Activated CD4-positive, alpha-beta memory T cell treated with anti-CD3 and anti-CD28 coated beads for 36 hours (primary cell): ENCODE measurements around the gene ATRNL1. TPM values are rescaled to one million over a fixed set of nuclear protein-coding genes. Genes with fewer than 3 reads are reported as not detected.
A peak's percentile ranks its signal among the peaks of the same experiment; 100 is the strongest.

Experiments
- CTCF ChIA-PET: fragments of 350-600 bp; sonication (Branson Sonifier 250); formaldehyde crosslinking; loops from one replicate; lab custom pipeline; 2021; ENCODE audit warnings: antibody characterized with exemption, inconsistent platforms; lab: Charles Lee
- POLR2A ChIA-PET: fragments of 350-600 bp; sonication (Branson Sonifier 250); formaldehyde crosslinking; loops from one replicate; lab custom pipeline; 2021; ENCODE audit warnings: antibody characterized with exemption; lab: Charles Lee
- DNase-seq: peaks from one replicate; pipeline ENCODE4 v3.0.0-alpha.2; 2020
- H3K27ac Mint-ChIP-seq: one replicate; pipeline ENCODE4 v1.8.0; 2021; ENCODE audit warnings: mixed read lengths
- H3K27me3 Mint-ChIP-seq: one replicate; pipeline ENCODE4 v1.8.0; 2021; ENCODE audit warnings: mixed read lengths
- H3K36me3 Mint-ChIP-seq: one replicate; pipeline ENCODE4 v1.8.0; 2021; ENCODE audit warnings: mixed read lengths
- H3K4me1 Mint-ChIP-seq: one replicate; pipeline ENCODE4 v1.8.0; 2021; ENCODE audit warnings: low read depth, mixed read lengths
- H3K4me3 Mint-ChIP-seq: one replicate; pipeline ENCODE4 v1.8.0; 2021; ENCODE audit warnings: mild to moderate bottlenecking, mixed read lengths
- H3K9me3 Mint-ChIP-seq: one replicate; pipeline ENCODE4 v1.8.0; 2021; ENCODE audit warnings: mixed read lengths
- intact Hi-C: fragments of 100-400 bp; cut with micrococcal nuclease; formaldehyde crosslinking; loops from one replicate; pipeline ENCODE4 v1.15.1; 2023
- total RNA-seq, 2 experiments: library from RNA; stranded (reverse); gene quantifications; one replicate each; pipeline ENCODE4 v1.2.3, GENCODE V29; 2021

ATRNL1 gene
- total RNA-seq, 2 experiments from 2014 or later: 0.12 to 0.17 TPM

DNA sequence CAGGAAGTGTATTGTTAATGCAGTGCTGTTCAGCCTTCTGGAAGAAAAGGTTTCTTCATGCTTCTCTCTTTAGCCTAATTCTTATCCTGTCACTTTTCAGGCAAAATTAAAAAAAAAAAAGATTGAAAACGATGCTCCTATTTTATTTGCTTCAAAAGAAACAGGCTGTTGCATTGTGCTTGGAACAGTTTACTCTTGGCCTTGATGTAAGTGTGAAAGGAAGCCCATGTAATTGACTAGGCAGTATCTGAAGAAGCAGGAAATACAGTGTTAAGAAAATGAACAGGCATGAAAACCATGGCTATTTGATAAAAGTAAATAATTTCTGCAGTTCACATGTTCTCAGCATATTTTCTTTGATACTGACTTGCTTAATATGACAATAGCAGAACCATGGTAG is 40.4 kb upstream of the ATRNL1 start:
- Mint-ChIP-seq H3K36me3 (no peaks in the 10 kb centered on the region), H3K4me3 (no peak overlapping the region), H3K9me3 (no peaks in the 10 kb centered on the region), H3K4me1 (no peaks in the 10 kb centered on the region), H3K27ac (no peak overlapping the region), H3K27me3 (peaks cover 5% of the 10 kb centered on the region)
- intact Hi-C loops: no loop called here
- POLR2A ChIA-PET: no interaction called here
- CTCF ChIA-PET: no interaction called here
- DNase-seq: no peak

DNA sequence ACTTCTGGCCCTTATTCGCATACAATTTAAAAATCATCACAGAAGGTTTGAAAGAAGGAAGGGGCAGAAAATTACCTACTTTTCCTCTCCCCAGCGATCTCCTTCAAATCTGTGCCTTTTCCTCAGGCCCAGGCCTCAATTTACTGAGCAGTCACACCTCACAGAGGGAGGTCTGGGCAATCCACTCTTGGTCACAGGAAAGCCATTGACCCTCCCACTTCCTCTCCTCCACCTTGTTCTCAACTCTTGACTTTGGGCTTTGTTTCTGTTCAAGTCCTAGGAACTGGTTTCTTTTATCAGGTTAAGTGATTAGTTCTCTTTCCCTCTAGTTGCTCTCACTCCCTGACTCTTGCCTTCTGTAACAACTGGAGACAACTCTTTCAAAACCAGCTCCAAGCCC is 37.0 kb upstream of the ATRNL1 start:
- no peaks in the 10 kb centered on the region for H3K9me3 Mint-ChIP-seq
- ChIA-PET CTCF (no interaction called here), POLR2A (interaction anchor here (0.6 to 0.7 kb wide), 2 partner anchors 71 to 1171 kb away, joined by 3 to 5 read pairs; no protein-coding TSS in a partner anchor)
- intact Hi-C loops: no loop called here
- no peak for DNase-seq
- H3K36me3 Mint-ChIP-seq: no peaks in the 10 kb centered on the region
- peaks cover 6% of the 10 kb centered on the region for H3K27me3 Mint-ChIP-seq
- H3K27ac Mint-ChIP-seq: no peak overlapping the region
- H3K4me3 Mint-ChIP-seq: no peak overlapping the region
- no peaks in the 10 kb centered on the region for H3K4me1 Mint-ChIP-seq

DNA sequence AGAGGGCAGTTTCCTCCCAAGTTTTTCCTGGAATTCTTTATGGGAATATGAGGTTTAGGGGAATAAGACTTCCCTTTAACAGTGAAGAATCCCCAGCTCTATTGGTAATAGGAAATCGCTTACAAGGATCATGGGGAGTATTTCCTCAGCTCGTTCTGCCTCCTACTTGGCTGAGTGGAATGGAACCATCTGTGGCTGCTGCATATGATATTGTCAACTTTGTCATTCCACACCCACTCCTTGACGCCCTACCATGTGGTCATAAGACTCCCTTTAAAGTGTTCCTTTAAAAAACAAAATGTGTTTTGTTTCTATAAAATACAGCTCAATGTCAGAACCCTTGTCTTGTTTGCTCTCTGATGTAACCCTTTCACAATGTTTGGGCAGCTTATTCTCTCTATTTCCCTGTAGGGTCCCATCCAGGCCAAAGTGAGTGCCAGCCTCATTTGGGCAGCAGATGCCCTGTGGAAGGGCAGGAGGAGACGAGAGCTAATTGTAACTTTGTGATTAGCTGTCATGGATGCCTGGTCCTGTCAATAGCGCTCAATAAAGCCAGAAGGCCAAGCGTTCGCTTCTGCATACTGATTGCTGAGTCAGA is 33.8 kb upstream of the ATRNL1 start:
- no peak for DNase-seq
- Mint-ChIP-seq H3K4me3 (no peak overlapping the region), H3K27ac (no peak overlapping the region), H3K36me3 (no peaks in the 10 kb centered on the region), H3K27me3 (peaks cover 9% of the 10 kb centered on the region), H3K9me3 (no peaks in the 10 kb centered on the region), H3K4me1 (no peaks in the 10 kb centered on the region)
- POLR2A ChIA-PET: interaction anchor here (0.6 kb wide), 1 partner anchor 1130 kb away, joined by 3 read pairs; no protein-coding TSS in a partner anchor
- CTCF ChIA-PET: no interaction called here
- intact Hi-C loops: no loop called here

DNA sequence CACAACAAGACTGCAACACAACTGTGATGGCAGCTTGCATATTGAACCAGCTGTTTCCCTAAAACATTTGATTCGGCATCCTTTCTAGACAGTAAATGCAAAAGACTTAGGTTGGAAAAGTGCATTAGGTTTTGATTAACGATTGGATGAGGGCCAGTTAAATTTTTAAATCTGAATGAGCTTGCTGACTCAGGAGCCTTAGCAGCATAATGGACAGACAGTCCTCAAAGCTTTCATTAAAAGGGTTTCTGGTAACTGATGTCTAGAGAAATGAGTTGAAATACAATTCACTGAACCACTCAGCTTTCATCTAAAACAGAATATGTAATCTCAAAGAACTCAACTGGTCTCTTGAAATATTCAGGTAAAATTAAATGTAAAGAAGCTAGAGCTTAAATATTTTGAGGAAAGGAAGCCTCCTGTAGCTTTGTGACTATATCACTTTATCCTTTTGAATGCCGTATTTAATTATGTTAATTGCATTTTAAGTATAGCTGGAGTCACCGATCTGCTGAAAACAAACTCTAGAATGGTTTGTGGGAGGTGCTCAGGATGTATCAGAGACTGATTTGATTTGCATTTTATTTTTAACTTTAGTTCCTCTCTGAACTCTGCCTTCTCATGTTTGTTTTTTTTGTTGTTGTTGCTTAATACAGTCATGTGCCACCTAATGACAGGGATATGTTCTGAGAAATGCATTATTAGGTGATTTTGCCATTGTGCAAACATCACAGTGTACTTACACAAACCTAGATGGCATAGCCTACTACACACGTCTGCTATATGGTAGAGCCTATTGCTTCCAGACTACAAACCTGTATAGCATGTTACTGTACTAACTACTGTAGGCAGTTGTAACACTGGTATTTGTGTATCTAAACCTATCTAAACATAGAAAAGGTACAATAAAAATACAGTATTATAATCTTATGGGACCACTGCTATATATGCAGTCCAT is 29.2 kb upstream of the ATRNL1 start:
- no peaks in the 10 kb centered on the region for H3K9me3 Mint-ChIP-seq
- POLR2A ChIA-PET: no interaction called here
- intact Hi-C loops: no loop called here

DNA sequence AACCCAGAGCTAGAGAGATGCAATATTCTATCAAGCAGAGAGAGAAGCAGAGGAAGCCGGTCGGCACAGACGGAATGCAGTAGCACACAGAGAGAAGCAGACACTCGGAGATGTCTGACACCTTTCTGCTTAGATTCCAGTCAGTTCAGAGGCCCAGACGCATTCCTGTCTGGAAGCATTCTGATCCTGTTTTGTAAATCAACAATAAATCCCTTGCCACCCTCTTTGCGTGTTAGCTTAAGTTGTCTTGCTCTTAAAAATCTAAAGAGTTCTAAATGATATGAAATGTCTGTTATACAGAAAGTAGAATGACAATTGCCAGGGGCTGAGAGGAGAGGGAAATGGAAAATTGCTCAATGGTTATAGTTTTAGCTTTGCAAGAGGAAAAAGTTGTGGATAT is 27.4 kb upstream of the ATRNL1 start:
- intact Hi-C loops: no loop called here

More for the DNA sequence above, 29.2 kb upstream of the ATRNL1 start:
- CTCF ChIA-PET: no interaction called here
- no peak for DNase-seq
- no peak overlapping the region for H3K4me3 Mint-ChIP-seq
- no peaks in the 10 kb centered on the region for H3K4me1 Mint-ChIP-seq
- no peak overlapping the region for H3K27ac Mint-ChIP-seq
- peaks cover 13% of the 10 kb centered on the region for H3K27me3 Mint-ChIP-seq
- no peaks in the 10 kb centered on the region for H3K36me3 Mint-ChIP-seq

DNA sequence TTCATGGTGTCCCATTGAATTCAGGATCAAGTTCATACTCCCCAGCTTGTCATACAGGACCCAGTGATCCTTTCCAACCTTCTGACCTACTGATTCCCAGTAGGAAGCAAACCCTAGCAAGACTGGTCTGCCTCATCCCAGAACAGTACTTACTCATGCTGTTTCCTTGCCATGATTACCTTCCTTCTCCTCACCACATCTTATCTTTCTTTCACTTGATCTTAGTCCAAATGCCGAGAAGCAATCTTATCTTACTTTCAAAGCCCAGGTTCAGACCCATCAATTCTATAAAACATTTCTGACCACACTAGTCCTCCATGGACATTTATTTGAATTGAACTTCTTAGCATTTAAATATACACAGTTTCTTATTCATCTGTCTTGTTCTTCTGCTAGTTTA is 26.6 kb upstream of the ATRNL1 start:
- DNase-seq: no peak
- no peaks in the 10 kb centered on the region for H3K36me3 Mint-ChIP-seq
- no peaks in the 10 kb centered on the region for H3K9me3 Mint-ChIP-seq
- no peak overlapping the region for H3K27ac Mint-ChIP-seq
- peaks cover 15% of the 10 kb centered on the region for H3K27me3 Mint-ChIP-seq
- no peak overlapping the region for H3K4me3 Mint-ChIP-seq
- CTCF ChIA-PET: no interaction called here
- no peaks in the 10 kb centered on the region for H3K4me1 Mint-ChIP-seq
- intact Hi-C loops: no loop called here
- POLR2A ChIA-PET: no interaction called here

More for the DNA sequence above, 27.4 kb upstream of the ATRNL1 start:
- no peak for DNase-seq
- Mint-ChIP-seq H3K4me3 (no peak overlapping the region), H3K36me3 (no peaks in the 10 kb centered on the region), H3K27me3 (peaks cover 13% of the 10 kb centered on the region), H3K4me1 (no peaks in the 10 kb centered on the region), H3K9me3 (no peaks in the 10 kb centered on the region), H3K27ac (no peak overlapping the region)
- POLR2A ChIA-PET: no interaction called here
- CTCF ChIA-PET: no interaction called here

DNA sequence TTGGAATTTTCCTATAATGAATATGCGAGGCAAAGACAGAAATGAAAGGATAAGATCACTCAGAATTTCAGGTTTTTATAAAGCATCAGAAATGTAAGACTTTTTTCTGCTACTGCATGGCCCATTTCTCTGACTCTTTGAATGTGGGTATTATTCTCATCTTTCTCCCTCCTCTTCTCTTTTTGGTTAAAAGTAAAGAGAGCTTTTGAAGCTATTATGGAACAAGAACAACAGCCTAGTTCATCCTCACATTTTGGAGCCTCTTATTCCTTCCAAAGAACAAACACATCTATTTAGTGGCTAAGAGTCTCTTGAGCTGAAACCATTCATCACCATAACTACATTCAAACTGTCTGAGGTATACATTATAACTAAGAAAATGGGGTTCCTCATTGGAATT is 19.4 kb upstream of the ATRNL1 start:
- intact Hi-C loops: no loop called here
- Mint-ChIP-seq H3K36me3 (no peaks in the 10 kb centered on the region), H3K4me1 (no peaks in the 10 kb centered on the region), H3K9me3 (no peaks in the 10 kb centered on the region), H3K27me3 (peaks cover 12% of the 10 kb centered on the region), H3K4me3 (no peak overlapping the region), H3K27ac (no peak overlapping the region)
- no peak for DNase-seq
- POLR2A ChIA-PET: no interaction called here
- CTCF ChIA-PET: no interaction called here

DNA sequence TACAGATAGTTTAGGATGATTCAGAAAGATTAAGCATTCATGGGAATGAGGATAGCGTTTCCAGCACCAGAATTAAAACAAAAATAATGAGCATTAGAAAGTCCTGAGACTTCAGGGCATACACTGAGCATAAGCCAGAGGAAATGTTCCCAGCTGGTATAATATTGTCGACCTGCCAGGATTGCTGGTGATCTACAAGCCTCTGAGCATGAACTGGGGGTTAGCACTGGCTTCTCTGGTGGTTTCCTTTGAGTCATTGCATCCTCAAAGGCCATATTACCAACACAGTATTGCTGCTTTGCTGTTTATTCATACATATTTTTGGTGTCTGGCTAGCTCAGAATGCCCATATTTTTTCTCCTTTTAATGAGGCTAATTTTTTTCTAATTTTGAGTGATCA is 10.7 kb upstream of the ATRNL1 start:
- no peaks in the 10 kb centered on the region for H3K4me1 Mint-ChIP-seq
- no peak overlapping the region for H3K4me3 Mint-ChIP-seq
- H3K36me3 Mint-ChIP-seq: no peaks in the 10 kb centered on the region
- H3K9me3 Mint-ChIP-seq: peaks cover 9% of the 10 kb centered on the region
- H3K27me3 Mint-ChIP-seq: peaks cover 6% of the 10 kb centered on the region
- no peak for DNase-seq
- ChIA-PET POLR2A (no interaction called here), CTCF (no interaction called here)
- H3K27ac Mint-ChIP-seq: no peak overlapping the region
- intact Hi-C loops: no loop called here

DNA sequence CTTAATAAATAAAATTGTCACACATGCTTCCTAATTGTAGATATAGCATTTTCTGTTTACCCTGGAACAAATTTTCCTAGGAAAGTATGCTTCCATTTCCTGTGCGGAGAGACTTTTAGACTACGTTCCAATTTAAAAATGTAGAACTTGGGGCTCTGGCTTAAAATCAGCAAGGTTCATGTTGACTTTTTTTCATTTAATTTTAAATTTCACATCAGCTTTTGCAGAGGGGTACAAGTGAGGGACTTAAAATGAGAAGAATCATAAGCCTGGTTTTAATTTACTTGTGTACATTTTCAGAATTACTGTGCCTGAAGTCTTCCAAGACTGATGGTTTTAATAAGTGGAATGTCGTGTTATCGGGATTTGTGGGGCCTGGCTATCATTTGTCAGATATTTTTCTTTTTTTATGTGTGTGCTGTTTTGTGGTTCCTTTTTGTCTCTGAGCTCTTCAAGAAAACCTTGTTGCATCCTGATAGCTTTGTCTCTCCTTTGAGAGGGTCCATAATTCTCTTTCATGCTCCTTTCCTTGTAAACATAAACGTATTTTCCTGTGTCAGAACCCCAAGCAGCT is 8.8 kb upstream of the ATRNL1 start:
- CTCF ChIA-PET: no interaction called here
- POLR2A ChIA-PET: no interaction called here
- Mint-ChIP-seq H3K27me3 (peaks cover 5% of the 10 kb centered on the region), H3K9me3 (peaks cover 12% of the 10 kb centered on the region), H3K4me3 (no peak overlapping the region), H3K27ac (no peak overlapping the region), H3K4me1 (no peaks in the 10 kb centered on the region), H3K36me3 (no peaks in the 10 kb centered on the region)
- intact Hi-C loops: no loop called here
- DNase-seq: no peak

DNA sequence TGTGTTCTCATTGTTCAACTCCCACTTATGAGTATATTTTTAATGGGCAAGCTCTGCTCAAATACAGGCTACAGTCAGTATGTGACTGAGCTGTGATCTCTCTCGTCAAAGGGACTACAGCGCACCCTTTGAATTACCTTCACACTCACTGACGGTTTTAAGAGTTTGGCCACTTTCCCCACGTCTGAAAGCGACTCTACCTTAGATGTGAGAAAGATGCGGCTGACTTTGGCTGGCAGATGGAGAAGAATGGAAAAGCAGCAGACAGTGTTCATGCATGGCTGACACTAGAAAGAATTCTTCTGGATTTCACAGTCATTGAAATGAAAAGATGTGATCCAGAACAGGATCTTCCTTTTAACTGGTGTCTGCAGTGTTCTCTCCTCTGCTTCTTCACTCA is 2.0 kb upstream of the ATRNL1 start:
- no peak overlapping the region for H3K27ac Mint-ChIP-seq
- H3K36me3 Mint-ChIP-seq: no peaks in the 10 kb centered on the region
- H3K4me1 Mint-ChIP-seq: peaks cover 10% of the 10 kb centered on the region
- DNase-seq: no peak
- H3K4me3 Mint-ChIP-seq: no peak overlapping the region
- CTCF ChIA-PET: no interaction called here
- POLR2A ChIA-PET: no interaction called here
- peaks cover 12% of the 10 kb centered on the region for H3K9me3 Mint-ChIP-seq
- peaks cover 34% of the 10 kb centered on the region for H3K27me3 Mint-ChIP-seq
- intact Hi-C loops: loop anchor here (10.0 kb wide), 1 partner anchor 216 kb away; no protein-coding TSS in a partner anchor

DNA sequence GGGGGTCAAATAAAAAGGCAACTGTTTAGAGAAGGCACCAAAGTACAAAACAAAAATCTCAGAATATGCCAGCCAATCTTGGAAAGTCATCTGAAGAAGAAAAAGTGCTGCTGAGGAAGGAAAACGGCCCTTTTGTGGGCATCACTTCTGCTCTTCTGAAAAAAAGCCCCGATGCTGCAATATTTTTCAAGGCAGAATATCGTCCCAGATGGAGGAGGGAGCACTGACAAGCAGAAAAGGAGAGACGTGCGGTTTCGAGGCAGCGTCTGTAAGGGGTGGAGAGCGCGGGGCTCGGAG is 959 bp upstream of the ATRNL1 start:
- peak overlapping the region; percentile 35 for H3K4me3 Mint-ChIP-seq
- ChIA-PET CTCF (no interaction called here), POLR2A (no interaction called here)
- peaks cover 6% of the 10 kb centered on the region for H3K9me3 Mint-ChIP-seq
- H3K27me3 Mint-ChIP-seq: peaks cover 38% of the 10 kb centered on the region
- no peak overlapping the region for H3K27ac Mint-ChIP-seq
- intact Hi-C loops: loop anchor here (10.0 kb wide), 1 partner anchor 217 kb away; no protein-coding TSS in a partner anchor
- no peaks in the 10 kb centered on the region for H3K36me3 Mint-ChIP-seq
- no peak for DNase-seq
- H3K4me1 Mint-ChIP-seq: peaks cover 10% of the 10 kb centered on the region

DNA sequence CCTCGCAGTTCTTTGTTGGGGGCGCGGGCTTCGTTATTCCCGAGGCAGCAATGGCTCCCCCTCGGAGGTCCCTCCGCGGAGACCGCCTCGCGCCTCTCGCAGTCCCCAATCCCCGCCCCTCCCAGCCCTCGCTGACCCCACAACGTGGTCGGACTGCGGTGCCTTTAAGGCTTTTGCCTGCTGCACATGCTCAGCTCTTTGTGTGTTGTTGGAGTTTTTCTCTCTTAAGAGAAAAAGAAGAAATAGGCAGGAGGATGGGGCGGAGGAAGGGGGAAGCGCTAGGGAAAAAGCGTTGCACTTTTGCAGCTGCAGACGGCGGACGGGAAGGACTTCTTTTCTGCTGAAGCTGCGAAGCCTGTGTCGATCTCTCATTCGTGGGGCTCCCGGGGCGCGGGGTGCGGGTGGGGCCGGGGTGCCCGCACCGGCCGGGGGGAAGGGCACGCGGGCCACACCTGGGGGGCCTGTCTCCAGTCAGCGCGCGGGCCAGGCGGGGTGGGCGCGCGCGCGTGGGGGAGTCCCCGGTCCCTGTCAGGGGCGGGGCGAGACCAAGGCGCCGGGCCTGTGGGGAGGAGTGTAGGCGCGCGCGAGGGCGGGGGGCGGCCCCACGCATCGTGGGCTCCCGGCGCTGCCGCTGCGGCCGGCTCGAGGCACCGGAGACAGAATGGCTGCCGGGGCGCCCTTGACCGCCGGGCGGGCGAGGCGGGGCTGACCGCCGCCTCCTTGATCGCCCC is 445 bp upstream of the ATRNL1 start:
- POLR2A ChIA-PET: no interaction called here
- CTCF ChIA-PET: no interaction called here
- H3K4me1 Mint-ChIP-seq: peaks cover 10% of the 10 kb centered on the region
- no peaks in the 10 kb centered on the region for H3K36me3 Mint-ChIP-seq
- intact Hi-C loops: loop anchor here (1.0 to 10.0 kb wide), 2 partner anchors 154 to 218 kb away; partner anchors contain the start of gene TRUB1
- DNase-seq: peak; percentile 22
- peak overlapping the region; percentile 69 for H3K4me3 Mint-ChIP-seq
- H3K27me3 Mint-ChIP-seq: peaks cover 38% of the 10 kb centered on the region
- H3K27ac Mint-ChIP-seq: no peak overlapping the region
- H3K9me3 Mint-ChIP-seq: peaks cover 2% of the 10 kb centered on the region
